ENCODE data around the gene NUP214.

- TF ChIP-seq TAF1 (IDR thresholded peaks at IDR 0.05; ENCODE audit: low read depth) (no peak), RAD21 (conservative IDR thresholded peaks at IDR 0.05) (no peak)
Measured at GRCh38 chr9:131206495-131206894, 81.1 kb downstream of the NUP214 start.
